Activated CD8-positive, alpha-beta memory T cell treated with anti-CD3 and anti-CD28 coated beads, Interleukin-2, amount 10 ng/mL, durations not matched to agents 7 days and 5 days (primary cell): ENCODE measurements around the gene UTF1. TPM values are rescaled to one million over a fixed set of nuclear protein-coding genes. Genes with fewer than 3 reads are reported as not detected.

Experiments
- ATAC-seq: fragments of 150-1000 bp; cut with Tn5 transposase; one replicate; pipeline ENCODE4 v1.10.0; 2021; ENCODE audit warnings: moderate library complexity
- CTCF ChIA-PET: fragments of 350-600 bp; sonication (Branson Sonifier 250); formaldehyde crosslinking; loops from one replicate; lab custom pipeline; 2021; ENCODE audit warnings: antibody characterized with exemption; lab: Charles Lee
- DNase-seq: peaks from one replicate; pipeline ENCODE4 v3.0.0-alpha.2; 2020
- H3K27ac Mint-ChIP-seq: one replicate; pipeline ENCODE4 v1.8.0; 2021; ENCODE audit warnings: mild to moderate bottlenecking, mixed read lengths
- H3K27me3 Mint-ChIP-seq: one replicate; pipeline ENCODE4 v1.8.0; 2021; ENCODE audit warnings: mixed read lengths
- H3K36me3 Mint-ChIP-seq: one replicate; pipeline ENCODE4 v1.8.0; 2021; ENCODE audit warnings: mild to moderate bottlenecking, mixed read lengths
- H3K4me1 Mint-ChIP-seq: one replicate; pipeline ENCODE4 v1.8.0; 2021; ENCODE audit warnings: mixed read lengths
- H3K4me3 Mint-ChIP-seq: one replicate; pipeline ENCODE4 v1.8.0; 2021; ENCODE audit warnings: mild to moderate bottlenecking, moderate library complexity, mixed read lengths
- H3K9me3 Mint-ChIP-seq: one replicate; pipeline ENCODE4 v1.8.0; 2022; ENCODE audit warnings: low read depth, mixed read lengths
- total RNA-seq, 2 experiments: library from RNA; stranded (reverse); gene quantifications; one replicate each; pipeline ENCODE4 v1.2.3, GENCODE V29; 2021

UTF1 gene
- total RNA-seq, 2 experiments from 2014 or later, result not detected

- Mint-ChIP-seq H3K27ac (no peak overlapping the region), H3K4me1 (peaks cover 6% of the 10 kb centered on the region), H3K9me3 (no peaks in the 10 kb centered on the region), H3K4me3 (no peak overlapping the region), H3K27me3 (no peaks in the 10 kb centered on the region), H3K36me3 (no peaks in the 10 kb centered on the region)
- DNase-seq (no peak), ATAC-seq (no peak)
- CTCF ChIA-PET, result no interaction called here
These were observed 20.9 kb upstream of the UTF1 start for GRCh38 chr10:133209117-133209516.

GRCh38 chr10:133209641-133210040, 20.4 kb upstream of the UTF1 start:
- no peaks in the 10 kb centered on the region for H3K27me3 Mint-ChIP-seq
- CTCF ChIA-PET, result no interaction called here
- H3K9me3 Mint-ChIP-seq, result no peaks in the 10 kb centered on the region
- peaks cover 6% of the 10 kb centered on the region for H3K4me1 Mint-ChIP-seq
- no peak overlapping the region for H3K4me3 Mint-ChIP-seq
- DNase-seq, result no peak
- ATAC-seq, result no peak
- H3K36me3 Mint-ChIP-seq, result no peaks in the 10 kb centered on the region
- no peak overlapping the region for H3K27ac Mint-ChIP-seq

- H3K36me3 Mint-ChIP-seq, result no peaks in the 10 kb centered on the region
- no peaks in the 10 kb centered on the region for H3K9me3 Mint-ChIP-seq
- peaks cover 6% of the 10 kb centered on the region for H3K4me1 Mint-ChIP-seq
- DNase-seq, result peak; percentile 48
- no peaks in the 10 kb centered on the region for H3K27me3 Mint-ChIP-seq
- no peak overlapping the region for H3K27ac Mint-ChIP-seq
- CTCF ChIA-PET, result interaction anchor here (0.6 kb wide), 1 partner anchor 643 kb away, joined by 3 read pairs; no protein-coding TSS in a partner anchor
- ATAC-seq, result no peak
- H3K4me3 Mint-ChIP-seq, result no peak overlapping the region
These were observed 19.4 kb upstream of the UTF1 start for GRCh38 chr10:133210398-133211140.

- Mint-ChIP-seq H3K27ac (no peak overlapping the region), H3K4me3 (no peak overlapping the region), H3K9me3 (no peaks in the 10 kb centered on the region), H3K36me3 (no peaks in the 10 kb centered on the region), H3K27me3 (no peaks in the 10 kb centered on the region), H3K4me1 (peaks cover 6% of the 10 kb centered on the region)
- DNase-seq (no peak), ATAC-seq (no peak)
- CTCF ChIA-PET, result interaction anchor here (0.6 kb wide), 1 partner anchor 644 kb away, joined by 3 read pairs; no protein-coding TSS in a partner anchor
These were observed 18.7 kb upstream of the UTF1 start for GRCh38 chr10:133211141-133211830.

GRCh38 chr10:133211959-133212852, 17.8 kb upstream of the UTF1 start:
- Mint-ChIP-seq H3K36me3 (no peaks in the 10 kb centered on the region), H3K9me3 (no peaks in the 10 kb centered on the region), H3K27me3 (no peaks in the 10 kb centered on the region), H3K4me1 (peaks cover 6% of the 10 kb centered on the region), H3K4me3 (no peak overlapping the region), H3K27ac (no peak overlapping the region)
- CTCF ChIA-PET, result no interaction called here
- DNase-seq (no peak), ATAC-seq (no peak)

GRCh38 chr10:133212853-133213494, 17.0 kb upstream of the UTF1 start:
- H3K9me3 Mint-ChIP-seq, result no peaks in the 10 kb centered on the region
- ATAC-seq (no peak), DNase-seq (no peak)
- no peak overlapping the region for H3K27ac Mint-ChIP-seq
- peaks cover 6% of the 10 kb centered on the region for H3K4me1 Mint-ChIP-seq
- H3K36me3 Mint-ChIP-seq, result no peaks in the 10 kb centered on the region
- H3K27me3 Mint-ChIP-seq, result no peaks in the 10 kb centered on the region
- CTCF ChIA-PET, result no interaction called here
- no peak overlapping the region for H3K4me3 Mint-ChIP-seq

GRCh38 chr10:133213641-133214467, 16.2 kb upstream of the UTF1 start:
- H3K4me1 Mint-ChIP-seq, result peaks cover 6% of the 10 kb centered on the region
- H3K36me3 Mint-ChIP-seq, result no peaks in the 10 kb centered on the region
- ATAC-seq (no peak), DNase-seq (no peak)
- H3K27me3 Mint-ChIP-seq, result no peaks in the 10 kb centered on the region
- H3K27ac Mint-ChIP-seq, result no peak overlapping the region
- no peak overlapping the region for H3K4me3 Mint-ChIP-seq
- CTCF ChIA-PET, result interaction anchor here (0.7 kb wide), 1 partner anchor 70 kb away, joined by 3 read pairs; no protein-coding TSS in a partner anchor
- no peaks in the 10 kb centered on the region for H3K9me3 Mint-ChIP-seq

GRCh38 chr10:133214468-133215410, 15.3 kb upstream of the UTF1 start:
- DNase-seq (no peak), ATAC-seq (no peak)
- no peaks in the 10 kb centered on the region for H3K9me3 Mint-ChIP-seq
- H3K27me3 Mint-ChIP-seq, result no peaks in the 10 kb centered on the region
- CTCF ChIA-PET, result interaction anchor here (0.7 kb wide), 1 partner anchor 71 kb away, joined by 3 read pairs; no protein-coding TSS in a partner anchor
- no peak overlapping the region for H3K27ac Mint-ChIP-seq
- peaks cover 6% of the 10 kb centered on the region for H3K4me1 Mint-ChIP-seq
- no peaks in the 10 kb centered on the region for H3K36me3 Mint-ChIP-seq
- H3K4me3 Mint-ChIP-seq, result no peak overlapping the region

GRCh38 chr10:133215586-133215985, 14.4 kb upstream of the UTF1 start:
- H3K4me3 Mint-ChIP-seq, result no peak overlapping the region
- no peaks in the 10 kb centered on the region for H3K27me3 Mint-ChIP-seq
- ATAC-seq, result no peak
- no peaks in the 10 kb centered on the region for H3K9me3 Mint-ChIP-seq
- H3K27ac Mint-ChIP-seq, result no peak overlapping the region
- peaks cover 2% of the 10 kb centered on the region for H3K4me1 Mint-ChIP-seq
- CTCF ChIA-PET, result no interaction called here
- DNase-seq, result no peak
- no peaks in the 10 kb centered on the region for H3K36me3 Mint-ChIP-seq

- H3K36me3 Mint-ChIP-seq, result no peaks in the 10 kb centered on the region
- no peak for ATAC-seq
- peaks cover 5% of the 10 kb centered on the region for H3K27me3 Mint-ChIP-seq
These were observed 13.2 kb upstream of the UTF1 start for GRCh38 chr10:133216776-133217175.

GRCh38 chr10:133217800-133218589, 12.0 kb upstream of the UTF1 start:
- DNase-seq, result no peak
- no peak for ATAC-seq
- Mint-ChIP-seq H3K27ac (no peak overlapping the region), H3K36me3 (no peaks in the 10 kb centered on the region), H3K4me1 (no peaks in the 10 kb centered on the region), H3K27me3 (peaks cover 5% of the 10 kb centered on the region), H3K9me3 (no peaks in the 10 kb centered on the region), H3K4me3 (no peak overlapping the region)
- CTCF ChIA-PET, result no interaction called here

More at GRCh38 chr10:133216776-133217175, 13.2 kb upstream of the UTF1 start:
- H3K27ac Mint-ChIP-seq, result no peak overlapping the region
- H3K4me1 Mint-ChIP-seq, result no peaks in the 10 kb centered on the region
- DNase-seq, result no peak
- CTCF ChIA-PET, result no interaction called here
- no peaks in the 10 kb centered on the region for H3K9me3 Mint-ChIP-seq
- H3K4me3 Mint-ChIP-seq, result no peak overlapping the region
